ENCODE measurements around the gene DSC3.

DSC3 gene

GRCh38 chr18:30971338-30971956 lies 71.1 kb downstream of the DSC3 start:
- no peak for DNase-seq (ENCODE audit: low read depth in 2 of 2)

- no peak for DNase-seq (ENCODE audit: low read depth in 2 of 2)
Measured at GRCh38 chr18:30970196-30970816, 72.2 kb downstream of the DSC3 start.

GRCh38 chr18:30969670-30970170 lies 72.8 kb downstream of the DSC3 start:
- DNase-seq (ENCODE audit: low read depth in 2 of 2): no peak

GRCh38 chr18:30967701-30968100 lies 74.8 kb downstream of the DSC3 start:
- DNase-seq (ENCODE audit: low read depth in 2 of 2): no peak

- no peak for DNase-seq (ENCODE audit: low read depth in 2 of 2)
Measured at GRCh38 chr18:30965237-30965636, 77.3 kb downstream of the DSC3 start.

- DNase-seq (ENCODE audit: low read depth in 2 of 2): no peak
Measured at GRCh38 chr18:30960661-30961060, 81.9 kb downstream of the DSC3 start.

GRCh38 chr18:30957066-30957465 lies 85.5 kb downstream of the DSC3 start:
- DNase-seq (ENCODE audit: low read depth in 2 of 2): no peak

GRCh38 chr18:30954262-30954661 lies 88.3 kb downstream of the DSC3 start:
- no peak for DNase-seq (ENCODE audit: low read depth in 2 of 2)

- no peak for DNase-seq (ENCODE audit: low read depth in 2 of 2)
Measured at GRCh38 chr18:30945761-30946160, 96.8 kb downstream of the DSC3 start.

- DNase-seq (ENCODE audit: low read depth in 2 of 2): no peak
Measured at GRCh38 chr18:30944773-30945417, 97.6 kb downstream of the DSC3 start.

GRCh38 chr18:30940952-30941539 lies 101.5 kb downstream of the DSC3 start:
- no peak for DNase-seq (ENCODE audit: low read depth in 2 of 2)
